ENCODE measurements around the gene GTF3C1.

The GTF3C1 gene

GRCh38 chr16:27561216-27561615, 11.5 kb upstream of the GTF3C1 start:
- H3K4me3 ChIP-seq (ENCODE audit: low read length): no peak overlapping the region
- no peak overlapping the region for H3K9ac ChIP-seq (ENCODE audit: low read length)
- no peaks in the 10 kb centered on the region for H3K4me1 ChIP-seq (ENCODE audit: control insufficient read depth, insufficient read depth, low read length)
- H3K27me3 ChIP-seq (replicated peaks; ENCODE audit: control insufficient read depth, insufficient read depth, low read length): no peaks in the 10 kb centered on the region
- no peak for DNase-seq (ENCODE audit: low read depth)
- no peaks in the 10 kb centered on the region for H3K36me3 ChIP-seq (ENCODE audit: control insufficient read depth, insufficient read depth, low read length, severe bottlenecking)
- H3K9me3 ChIP-seq (ENCODE audit: control insufficient read depth, low read length): no peaks in the 10 kb centered on the region

- no peaks in the 10 kb centered on the region for H3K4me1 ChIP-seq (ENCODE audit: control insufficient read depth, insufficient read depth, low read length)
- H3K27me3 ChIP-seq (replicated peaks; ENCODE audit: control insufficient read depth, insufficient read depth, low read length): no peaks in the 10 kb centered on the region
- H3K9ac ChIP-seq (ENCODE audit: low read length): no peak overlapping the region
- no peak overlapping the region for H3K4me3 ChIP-seq (ENCODE audit: low read length)
- H3K36me3 ChIP-seq (ENCODE audit: control insufficient read depth, insufficient read depth, low read length, severe bottlenecking): no peaks in the 10 kb centered on the region
- H3K9me3 ChIP-seq (ENCODE audit: control insufficient read depth, low read length): no peaks in the 10 kb centered on the region
- DNase-seq (ENCODE audit: low read depth): no peak
Measured at GRCh38 chr16:27558932-27559331, 9.2 kb upstream of the GTF3C1 start.

DNA sequence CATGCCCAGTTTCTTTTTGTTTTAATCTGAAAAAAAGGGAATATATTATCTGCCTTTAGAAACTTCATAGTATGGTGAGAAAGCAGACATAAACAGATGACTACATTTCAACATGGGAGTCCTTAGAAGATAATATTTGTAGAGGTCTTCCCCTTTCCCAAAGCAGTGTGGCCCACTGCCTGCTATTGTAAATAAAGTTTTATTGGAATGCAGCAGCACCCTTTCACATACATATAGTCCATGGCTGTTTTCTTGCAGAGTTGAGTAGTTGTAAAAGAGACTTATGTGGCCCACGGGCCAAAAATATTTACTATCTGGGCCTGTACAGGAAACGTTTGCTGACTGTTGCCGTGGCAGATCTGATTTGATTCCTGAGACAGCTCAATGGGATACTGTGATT, 8.7 kb upstream of the GTF3C1 start:
- no peak for DNase-seq (ENCODE audit: low read depth)
- H3K4me1 ChIP-seq (ENCODE audit: control insufficient read depth, insufficient read depth, low read length): no peaks in the 10 kb centered on the region
- H3K36me3 ChIP-seq (ENCODE audit: control insufficient read depth, insufficient read depth, low read length, severe bottlenecking): no peaks in the 10 kb centered on the region
- H3K9me3 ChIP-seq (ENCODE audit: control insufficient read depth, low read length): no peaks in the 10 kb centered on the region
- no peak overlapping the region for H3K4me3 ChIP-seq (ENCODE audit: low read length)
- H3K9ac ChIP-seq (ENCODE audit: low read length): no peak overlapping the region
- no peaks in the 10 kb centered on the region for H3K27me3 ChIP-seq (replicated peaks; ENCODE audit: control insufficient read depth, insufficient read depth, low read length)

- Histone ChIP-seq H3K27me3 (replicated peaks; ENCODE audit: control insufficient read depth, insufficient read depth, low read length) (no peaks in the 10 kb centered on the region), H3K4me1 (ENCODE audit: control insufficient read depth, insufficient read depth, low read length) (no peaks in the 10 kb centered on the region), H3K4me3 (ENCODE audit: low read length) (no peak overlapping the region), H3K9me3 (ENCODE audit: control insufficient read depth, low read length) (no peaks in the 10 kb centered on the region), H3K9ac (ENCODE audit: low read length) (no peak overlapping the region), H3K36me3 (ENCODE audit: control insufficient read depth, insufficient read depth, low read length, severe bottlenecking) (no peaks in the 10 kb centered on the region)
- DNase-seq (ENCODE audit: low read depth): no peak
Measured at GRCh38 chr16:27556471-27556870, 6.8 kb upstream of the GTF3C1 start.

DNA sequence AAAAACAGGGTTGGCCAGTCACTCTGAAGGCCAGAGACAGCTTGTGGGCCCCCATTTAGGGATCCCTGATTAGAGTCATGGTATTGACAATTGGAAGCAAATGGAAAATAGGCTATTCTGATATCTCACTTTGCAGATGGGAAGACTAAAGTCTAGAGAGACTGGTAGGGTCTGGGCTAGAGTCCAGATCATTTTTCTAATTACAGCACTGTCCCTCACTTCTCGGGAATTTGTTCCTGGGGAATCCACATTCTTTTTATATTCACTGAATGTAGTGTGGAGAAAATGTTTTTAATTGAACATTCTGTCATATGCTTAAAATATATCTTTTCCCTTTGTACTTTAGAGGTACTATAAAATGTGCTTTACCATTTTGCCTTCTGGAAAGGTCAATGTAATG, 1.3 kb upstream of the GTF3C1 start:
- H3K36me3 ChIP-seq (ENCODE audit: control insufficient read depth, insufficient read depth, low read length, severe bottlenecking): no peaks in the 10 kb centered on the region
- H3K9me3 ChIP-seq (ENCODE audit: control insufficient read depth, low read length): no peaks in the 10 kb centered on the region
- peaks cover 35% of the 10 kb centered on the region for H3K4me1 ChIP-seq (ENCODE audit: control insufficient read depth, insufficient read depth, low read length)
- H3K4me3 ChIP-seq (ENCODE audit: low read length): peak overlapping the region; percentile 93
- DNase-seq (ENCODE audit: low read depth): peak; percentile 19
- H3K9ac ChIP-seq (ENCODE audit: low read length): peak overlapping the region; percentile 87
- H3K27me3 ChIP-seq (replicated peaks; ENCODE audit: control insufficient read depth, insufficient read depth, low read length): no peaks in the 10 kb centered on the region

GRCh38 chr16:27550582-27550920, 838 bp upstream of the GTF3C1 start:
- no peak for DNase-seq (ENCODE audit: low read depth)

DNA sequence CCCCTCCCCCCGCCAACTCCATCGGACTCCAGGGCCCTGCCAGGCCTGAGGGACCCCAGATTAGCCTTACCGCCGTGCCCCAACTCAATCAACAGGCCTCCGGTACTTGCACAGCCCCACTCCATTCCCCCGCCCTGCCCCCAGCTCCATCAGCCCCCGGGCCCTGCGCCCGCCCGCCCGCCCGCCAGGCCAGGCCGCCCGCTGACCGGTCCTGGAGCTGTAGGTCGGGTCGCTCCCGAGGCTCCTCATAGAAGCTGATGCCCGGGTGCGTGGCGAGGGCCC, 308 bp downstream of the GTF3C1 start:
- H3K4me3 ChIP-seq (ENCODE audit: low read length): peak overlapping the region; percentile 93
- no peaks in the 10 kb centered on the region for H3K9me3 ChIP-seq (ENCODE audit: control insufficient read depth, low read length)
- no peaks in the 10 kb centered on the region for H3K27me3 ChIP-seq (replicated peaks; ENCODE audit: control insufficient read depth, insufficient read depth, low read length)
- no peak for DNase-seq (ENCODE audit: low read depth)
- peak overlapping the region; percentile 89 for H3K9ac ChIP-seq (ENCODE audit: low read length)
- peaks cover 35% of the 10 kb centered on the region for H3K4me1 ChIP-seq (ENCODE audit: control insufficient read depth, insufficient read depth, low read length)
- peaks cover 12% of the 10 kb centered on the region for H3K36me3 ChIP-seq (ENCODE audit: control insufficient read depth, insufficient read depth, low read length, severe bottlenecking)

More at GRCh38 chr16:27550582-27550920, 838 bp upstream of the GTF3C1 start:
- Histone ChIP-seq H3K9ac (ENCODE audit: low read length) (peak overlapping the region; percentile 87), H3K9me3 (ENCODE audit: control insufficient read depth, low read length) (no peaks in the 10 kb centered on the region), H3K36me3 (ENCODE audit: control insufficient read depth, insufficient read depth, low read length, severe bottlenecking) (peaks cover under 1% of the 10 kb centered on the region), H3K4me3 (ENCODE audit: low read length) (peak overlapping the region; percentile 93), H3K27me3 (replicated peaks; ENCODE audit: control insufficient read depth, insufficient read depth, low read length) (no peaks in the 10 kb centered on the region), H3K4me1 (ENCODE audit: control insufficient read depth, insufficient read depth, low read length) (peaks cover 35% of the 10 kb centered on the region)

DNA sequence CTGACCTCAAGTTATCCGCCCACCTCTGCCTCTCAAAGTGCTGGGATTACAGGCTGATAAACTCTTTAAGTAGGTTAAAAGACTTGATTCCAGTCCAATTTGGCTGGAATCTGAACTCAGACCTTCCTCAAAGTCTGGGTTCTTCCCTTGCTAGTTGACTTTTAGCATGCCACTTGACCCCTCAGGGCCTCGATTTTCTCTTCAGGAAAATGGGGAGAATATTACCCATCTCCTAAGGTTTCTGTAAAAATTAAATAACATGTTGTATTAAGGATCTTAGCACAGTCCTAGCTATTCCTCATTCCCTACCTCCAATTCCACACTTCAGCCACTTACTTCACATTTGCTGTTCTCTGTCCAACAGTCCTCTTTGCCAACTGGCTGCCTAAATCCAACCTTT, 1.9 kb downstream of the GTF3C1 start:
- no peaks in the 10 kb centered on the region for H3K9me3 ChIP-seq (ENCODE audit: control insufficient read depth, low read length)
- peaks cover 27% of the 10 kb centered on the region for H3K36me3 ChIP-seq (ENCODE audit: control insufficient read depth, insufficient read depth, low read length, severe bottlenecking)
- no peaks in the 10 kb centered on the region for H3K27me3 ChIP-seq (replicated peaks; ENCODE audit: control insufficient read depth, insufficient read depth, low read length)
- H3K9ac ChIP-seq (ENCODE audit: low read length): no peak overlapping the region
- no peak for DNase-seq (ENCODE audit: low read depth)
- H3K4me3 ChIP-seq (ENCODE audit: low read length): peak overlapping the region; percentile 52
- peaks cover 35% of the 10 kb centered on the region for H3K4me1 ChIP-seq (ENCODE audit: control insufficient read depth, insufficient read depth, low read length)

- peak; percentile 86 for DNase-seq (ENCODE audit: low read depth)
- no peak overlapping the region for H3K9ac ChIP-seq (ENCODE audit: low read length)
- H3K27me3 ChIP-seq (replicated peaks; ENCODE audit: control insufficient read depth, insufficient read depth, low read length): no peaks in the 10 kb centered on the region
- H3K4me1 ChIP-seq (ENCODE audit: control insufficient read depth, insufficient read depth, low read length): peaks cover 35% of the 10 kb centered on the region
- no peaks in the 10 kb centered on the region for H3K9me3 ChIP-seq (ENCODE audit: control insufficient read depth, low read length)
- H3K4me3 ChIP-seq (ENCODE audit: low read length): peak overlapping the region; percentile 52
- H3K36me3 ChIP-seq (ENCODE audit: control insufficient read depth, insufficient read depth, low read length, severe bottlenecking): peaks cover 34% of the 10 kb centered on the region
Measured at GRCh38 chr16:27547134-27547533, 2.6 kb downstream of the GTF3C1 start.

DNA sequence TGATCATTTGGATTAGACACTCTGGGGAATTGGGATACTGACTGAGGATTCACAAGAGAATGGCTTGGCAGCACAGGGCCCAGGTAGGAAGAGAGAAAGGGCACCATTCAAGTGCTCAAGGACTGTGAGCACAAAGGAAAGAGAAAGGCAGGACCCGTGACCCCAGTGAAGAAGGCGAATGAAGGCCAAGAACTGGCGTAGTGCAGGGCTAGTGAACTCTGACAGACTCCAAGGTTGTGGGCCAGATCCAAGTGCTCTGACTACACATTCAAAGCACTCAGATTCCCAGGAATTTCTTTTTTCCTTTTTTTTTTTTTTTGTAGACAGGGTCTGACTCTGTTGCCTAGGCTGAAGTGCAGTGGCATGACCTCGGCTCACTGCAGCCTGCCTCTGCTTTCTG, 5.0 kb downstream of the GTF3C1 start:
- peaks cover 59% of the 10 kb centered on the region for H3K36me3 ChIP-seq (ENCODE audit: control insufficient read depth, insufficient read depth, low read length, severe bottlenecking)
- no peaks in the 10 kb centered on the region for H3K9me3 ChIP-seq (ENCODE audit: control insufficient read depth, low read length)
- DNase-seq (ENCODE audit: low read depth): no peak
- H3K9ac ChIP-seq (ENCODE audit: low read length): no peak overlapping the region
- peaks cover 27% of the 10 kb centered on the region for H3K4me1 ChIP-seq (ENCODE audit: control insufficient read depth, insufficient read depth, low read length)
- no peak overlapping the region for H3K4me3 ChIP-seq (ENCODE audit: low read length)
- no peaks in the 10 kb centered on the region for H3K27me3 ChIP-seq (replicated peaks; ENCODE audit: control insufficient read depth, insufficient read depth, low read length)

DNA sequence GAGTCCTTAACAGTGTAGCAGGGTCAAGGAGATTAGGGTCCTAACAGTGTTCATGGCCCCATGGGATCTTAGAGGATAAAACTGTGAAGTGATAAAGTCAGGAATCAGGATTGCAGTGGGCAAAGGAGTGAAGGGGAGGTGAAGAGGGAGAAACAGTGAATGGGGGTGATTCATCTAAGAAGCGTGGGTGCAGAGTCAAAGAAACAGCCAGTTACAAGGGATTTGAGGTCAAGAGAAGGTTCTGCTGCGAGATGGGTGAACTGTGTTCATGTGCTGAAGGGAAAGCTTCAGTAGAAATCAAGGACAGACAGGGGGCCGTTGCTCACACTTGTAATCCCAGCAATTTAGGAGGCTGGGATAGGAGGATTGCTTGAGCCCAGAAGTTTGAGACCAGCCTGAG, 5.9 kb downstream of the GTF3C1 start:
- no peak for DNase-seq (ENCODE audit: low read depth)
- H3K27me3 ChIP-seq (replicated peaks; ENCODE audit: control insufficient read depth, insufficient read depth, low read length): no peaks in the 10 kb centered on the region
- no peak overlapping the region for H3K9ac ChIP-seq (ENCODE audit: low read length)
- H3K9me3 ChIP-seq (ENCODE audit: control insufficient read depth, low read length): no peaks in the 10 kb centered on the region
- no peak overlapping the region for H3K4me3 ChIP-seq (ENCODE audit: low read length)
- peaks cover 23% of the 10 kb centered on the region for H3K4me1 ChIP-seq (ENCODE audit: control insufficient read depth, insufficient read depth, low read length)
- peaks cover 68% of the 10 kb centered on the region for H3K36me3 ChIP-seq (ENCODE audit: control insufficient read depth, insufficient read depth, low read length, severe bottlenecking)

DNA sequence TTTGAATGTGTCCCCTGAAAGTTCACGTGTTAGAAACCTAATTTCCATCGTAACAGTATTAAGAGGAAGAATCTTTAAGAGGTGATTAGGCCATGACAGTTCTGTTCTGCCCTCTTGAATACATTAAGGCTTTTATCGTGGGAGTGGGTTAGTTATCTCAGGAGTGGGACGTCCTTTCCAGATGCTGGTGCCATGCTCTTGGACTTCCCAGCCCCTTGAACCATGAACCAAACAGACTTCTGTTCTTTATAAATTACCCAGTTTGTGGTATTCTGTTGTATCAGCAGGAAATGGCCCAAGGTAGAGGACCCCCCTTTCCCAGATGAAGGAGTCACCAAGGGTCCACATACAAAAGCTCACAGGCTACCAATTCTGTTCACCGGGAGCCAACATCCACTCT, 10.1 kb downstream of the GTF3C1 start:
- Histone ChIP-seq H3K4me3 (ENCODE audit: low read length) (no peak overlapping the region), H3K4me1 (ENCODE audit: control insufficient read depth, insufficient read depth, low read length) (no peaks in the 10 kb centered on the region), H3K27me3 (replicated peaks; ENCODE audit: control insufficient read depth, insufficient read depth, low read length) (no peaks in the 10 kb centered on the region), H3K9me3 (ENCODE audit: control insufficient read depth, low read length) (no peaks in the 10 kb centered on the region), H3K36me3 (ENCODE audit: control insufficient read depth, insufficient read depth, low read length, severe bottlenecking) (peaks cover 98% of the 10 kb centered on the region), H3K9ac (ENCODE audit: low read length) (no peak overlapping the region)
- DNase-seq (ENCODE audit: low read depth): no peak
